ENCODE results near the gene CACNA2D2. TPM values are rescaled to one million over a fixed set of nuclear protein-coding genes. Genes with fewer than 3 reads are reported as not detected.

The CACNA2D2 gene
- total RNA-seq, 1 donor from 2014 or later = 0.23 TPM

DNA sequence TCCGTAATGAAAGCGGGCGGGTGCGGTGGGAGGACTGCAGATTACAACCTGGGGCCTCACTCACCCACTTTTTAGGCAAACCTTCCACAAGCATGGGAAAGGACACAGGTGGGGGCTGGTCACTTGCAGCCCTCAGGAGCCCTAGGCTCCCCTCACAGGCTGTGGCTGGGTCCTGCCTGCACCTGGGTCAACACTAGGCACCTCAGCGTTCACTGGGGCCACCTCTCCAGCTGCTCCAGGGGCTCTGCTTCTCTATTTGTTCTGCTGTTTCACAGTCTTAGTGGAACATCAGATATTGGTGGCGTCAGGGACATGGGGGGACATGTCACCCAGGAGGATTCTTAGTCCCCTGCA lies 114.0 kb downstream of the CACNA2D2 start:
- H3K27me3 Mint-ChIP-seq = peaks cover 2% of the 10 kb centered on the region
- no peak overlapping the region for H3K4me3 Mint-ChIP-seq
- no peak overlapping the region for H3K27ac Mint-ChIP-seq
- DNase-seq = no peak
- H3K4me1 Mint-ChIP-seq = peaks cover 6% of the 10 kb centered on the region
- no peaks in the 10 kb centered on the region for H3K36me3 Mint-ChIP-seq (ENCODE audit: low read depth)
- intact Hi-C loops (cut with micrococcal nuclease) = no loop called here
- H3K9me3 Mint-ChIP-seq = no peaks in the 10 kb centered on the region

DNA sequence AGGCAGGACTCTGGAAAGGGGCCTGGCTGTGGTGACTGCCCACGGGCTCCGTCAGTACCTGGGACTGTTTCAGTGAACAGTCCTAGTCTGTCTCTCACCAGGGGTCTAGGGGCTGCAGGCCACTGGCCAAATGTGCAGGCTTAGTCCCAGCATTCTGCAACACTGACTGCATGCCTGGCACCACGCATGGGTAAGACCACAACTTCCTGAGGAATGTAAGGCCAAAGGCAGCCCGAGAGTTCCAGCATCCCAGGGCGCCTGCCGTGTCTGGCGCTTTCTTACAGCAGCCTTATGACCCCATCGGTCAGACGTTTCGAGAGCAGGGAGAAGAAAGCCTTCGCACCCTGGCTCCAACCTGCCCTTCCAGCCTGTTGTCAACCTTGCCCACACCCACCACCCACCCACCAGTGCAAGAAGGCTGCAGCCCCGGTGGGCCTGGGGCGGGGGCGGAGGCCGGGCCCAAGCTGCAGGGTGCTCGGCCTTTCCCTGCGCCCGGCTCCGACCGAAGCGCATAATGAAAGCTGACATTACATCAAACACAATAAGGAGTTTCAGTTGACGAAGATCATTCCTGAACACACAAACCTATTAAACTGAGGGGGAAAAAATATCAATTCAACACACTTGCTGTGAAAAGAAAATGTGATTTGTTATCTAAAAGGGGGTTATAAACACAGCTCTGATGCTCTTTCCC lies 114.6 kb downstream of the CACNA2D2 start:
- peaks cover 2% of the 10 kb centered on the region for H3K27me3 Mint-ChIP-seq
- H3K4me3 Mint-ChIP-seq = no peak overlapping the region
- intact Hi-C loops (cut with micrococcal nuclease) = no loop called here
- DNase-seq = no peak
- peaks cover 6% of the 10 kb centered on the region for H3K4me1 Mint-ChIP-seq
- H3K36me3 Mint-ChIP-seq (ENCODE audit: low read depth) = no peaks in the 10 kb centered on the region
- H3K27ac Mint-ChIP-seq = no peak overlapping the region
- H3K9me3 Mint-ChIP-seq = no peaks in the 10 kb centered on the region

DNA sequence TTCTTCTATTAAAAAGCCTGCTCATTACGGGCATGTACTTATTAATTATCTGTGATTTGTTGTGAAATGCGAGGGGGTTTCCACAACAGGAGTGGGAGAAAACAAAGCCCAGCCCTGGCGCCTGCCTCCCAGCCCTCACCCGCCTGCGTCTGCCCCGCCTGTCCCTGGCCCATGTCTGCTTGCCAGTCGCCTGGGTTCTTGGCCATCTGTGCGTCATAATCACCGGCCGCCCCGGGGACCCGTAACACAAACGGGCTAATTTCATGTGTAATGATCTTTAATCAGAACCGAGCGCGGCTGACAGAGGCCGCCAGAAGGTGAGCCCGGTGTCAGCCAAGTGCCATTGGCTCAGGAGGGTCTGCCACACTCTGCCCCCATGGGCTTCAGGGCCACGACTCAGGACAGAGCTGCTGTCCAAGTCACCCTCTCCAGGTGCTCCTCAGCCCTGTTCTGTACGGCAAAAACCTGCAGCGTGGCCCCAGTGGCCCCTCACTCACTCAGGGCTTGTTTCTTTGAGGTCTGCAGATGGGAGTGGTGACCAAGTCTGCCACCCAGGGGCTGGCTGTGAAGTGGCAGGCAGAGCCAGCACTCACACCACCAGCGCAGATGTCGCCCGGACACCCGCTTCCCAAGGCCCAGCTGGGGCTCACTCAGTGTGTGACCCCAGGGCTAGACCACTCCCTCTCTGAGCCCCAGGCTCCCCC lies 115.3 kb downstream of the CACNA2D2 start:
- H3K27ac Mint-ChIP-seq = no peak overlapping the region

DNA sequence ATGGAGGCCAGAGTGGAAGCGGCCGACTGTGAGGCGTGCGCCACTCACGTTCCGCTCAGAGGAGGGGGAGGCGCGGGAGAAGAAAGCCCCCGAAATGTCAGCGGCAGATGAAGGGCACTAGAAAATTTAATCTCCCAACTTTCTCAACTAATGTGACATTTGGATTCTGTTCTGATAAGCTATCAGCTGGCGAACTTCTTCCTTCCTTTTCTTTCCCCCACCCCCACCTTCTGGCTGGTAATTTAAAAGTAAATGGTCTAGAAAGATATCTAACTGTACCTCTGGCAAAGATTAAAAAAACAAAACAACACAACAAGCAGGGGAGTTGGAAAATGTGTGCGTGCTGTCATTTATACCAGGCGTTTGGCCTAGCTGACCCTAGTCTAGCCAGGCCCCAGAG lies 117.7 kb downstream of the CACNA2D2 start:
- H3K27ac Mint-ChIP-seq = no peak overlapping the region
- no peaks in the 10 kb centered on the region for H3K4me1 Mint-ChIP-seq

More for the DNA sequence above, 115.3 kb downstream of the CACNA2D2 start:
- no peaks in the 10 kb centered on the region for H3K9me3 Mint-ChIP-seq
- no peak overlapping the region for H3K4me3 Mint-ChIP-seq
- H3K4me1 Mint-ChIP-seq = peaks cover 6% of the 10 kb centered on the region
- peaks cover 2% of the 10 kb centered on the region for H3K27me3 Mint-ChIP-seq
- intact Hi-C loops (cut with micrococcal nuclease) = no loop called here
- H3K36me3 Mint-ChIP-seq (ENCODE audit: low read depth) = no peaks in the 10 kb centered on the region
- DNase-seq = no peak

GRCh38 chr3:50383750-50384149 lies 119.7 kb downstream of the CACNA2D2 start:
- H3K4me1 Mint-ChIP-seq = no peaks in the 10 kb centered on the region
- DNase-seq = no peak
- intact Hi-C loops (cut with micrococcal nuclease) = no loop called here
- H3K36me3 Mint-ChIP-seq (ENCODE audit: low read depth) = no peaks in the 10 kb centered on the region
- peaks cover 2% of the 10 kb centered on the region for H3K27me3 Mint-ChIP-seq
- no peaks in the 10 kb centered on the region for H3K9me3 Mint-ChIP-seq
- no peak overlapping the region for H3K4me3 Mint-ChIP-seq
- H3K27ac Mint-ChIP-seq = no peak overlapping the region

More for the DNA sequence above, 117.7 kb downstream of the CACNA2D2 start:
- intact Hi-C loops (cut with micrococcal nuclease) = no loop called here
- Mint-ChIP-seq H3K9me3 (no peaks in the 10 kb centered on the region), H3K4me3 (no peak overlapping the region), H3K27me3 (peaks cover 2% of the 10 kb centered on the region), H3K36me3 (ENCODE audit: low read depth) (no peaks in the 10 kb centered on the region)
- no peak for DNase-seq

GRCh38 chr3:50382722-50383121 lies 120.7 kb downstream of the CACNA2D2 start:
- Mint-ChIP-seq H3K36me3 (ENCODE audit: low read depth) (no peaks in the 10 kb centered on the region), H3K27ac (no peak overlapping the region), H3K4me1 (no peaks in the 10 kb centered on the region), H3K4me3 (no peak overlapping the region), H3K27me3 (peaks cover 2% of the 10 kb centered on the region), H3K9me3 (no peaks in the 10 kb centered on the region)
- no peak for DNase-seq
- intact Hi-C loops (cut with micrococcal nuclease) = no loop called here

DNA sequence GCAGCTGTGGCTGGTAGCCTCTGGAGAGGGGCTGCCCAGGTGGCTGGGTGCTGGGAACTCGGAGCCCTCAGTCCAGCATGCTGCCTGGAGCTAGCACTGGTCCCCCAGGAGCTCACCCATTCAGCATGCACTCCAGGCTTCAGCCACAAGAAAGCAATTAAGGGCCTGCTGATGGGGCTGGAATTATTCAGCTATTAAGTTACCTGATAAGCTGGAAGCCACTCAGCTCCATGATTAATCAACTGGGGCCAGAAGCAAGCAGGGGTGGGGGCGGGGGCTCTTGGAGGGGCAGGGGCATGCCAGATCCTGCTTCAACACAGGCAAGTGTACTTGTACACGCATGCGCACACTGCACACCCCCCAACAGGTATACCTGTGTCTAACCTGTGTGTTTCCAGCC lies 122.1 kb downstream of the CACNA2D2 start:
- H3K4me3 Mint-ChIP-seq = no peak overlapping the region
- no peak for DNase-seq
- H3K27me3 Mint-ChIP-seq = peaks cover 2% of the 10 kb centered on the region
- H3K4me1 Mint-ChIP-seq = no peaks in the 10 kb centered on the region
- no peaks in the 10 kb centered on the region for H3K36me3 Mint-ChIP-seq (ENCODE audit: low read depth)
- intact Hi-C loops (cut with micrococcal nuclease) = no loop called here
- no peaks in the 10 kb centered on the region for H3K9me3 Mint-ChIP-seq
- no peak overlapping the region for H3K27ac Mint-ChIP-seq

GRCh38 chr3:50380405-50381085 lies 122.9 kb downstream of the CACNA2D2 start:
- H3K27me3 Mint-ChIP-seq = no peaks in the 10 kb centered on the region
- no peaks in the 10 kb centered on the region for H3K9me3 Mint-ChIP-seq
- DNase-seq = no peak
- H3K4me3 Mint-ChIP-seq = no peak overlapping the region
- H3K36me3 Mint-ChIP-seq (ENCODE audit: low read depth) = no peaks in the 10 kb centered on the region
- no peak overlapping the region for H3K27ac Mint-ChIP-seq
- H3K4me1 Mint-ChIP-seq = no peaks in the 10 kb centered on the region
- intact Hi-C loops (cut with micrococcal nuclease) = no loop called here

DNA sequence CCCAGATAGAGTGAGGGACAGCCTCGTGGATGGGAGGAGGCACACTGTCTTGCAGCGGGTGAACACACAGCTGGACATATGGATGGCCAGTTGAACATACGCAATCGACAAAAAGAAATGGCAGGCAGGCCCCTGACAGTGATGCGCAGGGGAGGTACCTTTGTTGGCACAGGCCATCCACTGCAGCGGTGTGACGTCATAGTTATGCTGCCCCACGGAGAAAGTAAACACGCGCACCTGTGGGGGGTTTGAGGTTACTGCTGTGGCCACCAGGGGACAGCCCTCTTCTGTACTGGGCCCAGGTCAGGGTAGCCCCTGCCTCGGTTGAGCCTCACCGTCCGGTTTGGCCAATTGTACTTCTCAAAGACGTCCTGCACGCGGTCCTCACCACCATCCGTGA lies 124.7 kb downstream of the CACNA2D2 start:
- intact Hi-C loops (cut with micrococcal nuclease) = no loop called here
- H3K36me3 Mint-ChIP-seq (ENCODE audit: low read depth) = no peaks in the 10 kb centered on the region
- no peaks in the 10 kb centered on the region for H3K27me3 Mint-ChIP-seq

GRCh38 chr3:50378024-50378423 lies 125.4 kb downstream of the CACNA2D2 start:
- no peaks in the 10 kb centered on the region for H3K36me3 Mint-ChIP-seq (ENCODE audit: low read depth)
- H3K27ac Mint-ChIP-seq = no peak overlapping the region
- H3K4me1 Mint-ChIP-seq = peaks cover 2% of the 10 kb centered on the region
- DNase-seq = no peak
- no peak overlapping the region for H3K4me3 Mint-ChIP-seq
- intact Hi-C loops (cut with micrococcal nuclease) = no loop called here
- H3K9me3 Mint-ChIP-seq = no peaks in the 10 kb centered on the region
- no peaks in the 10 kb centered on the region for H3K27me3 Mint-ChIP-seq

More for the DNA sequence above, 124.7 kb downstream of the CACNA2D2 start:
- no peaks in the 10 kb centered on the region for H3K9me3 Mint-ChIP-seq
- H3K27ac Mint-ChIP-seq = no peak overlapping the region
- H3K4me3 Mint-ChIP-seq = no peak overlapping the region
- no peak for DNase-seq
- no peaks in the 10 kb centered on the region for H3K4me1 Mint-ChIP-seq

- Mint-ChIP-seq H3K27ac (no peak overlapping the region), H3K36me3 (ENCODE audit: low read depth) (no peaks in the 10 kb centered on the region), H3K4me1 (peaks cover 4% of the 10 kb centered on the region), H3K27me3 (peaks cover 3% of the 10 kb centered on the region), H3K4me3 (no peak overlapping the region), H3K9me3 (no peaks in the 10 kb centered on the region)
- no peak for DNase-seq
- intact Hi-C loops (cut with micrococcal nuclease) = no loop called here
Observed at GRCh38 chr3:50375258-50375931, 128.0 kb downstream of the CACNA2D2 start.

DNA sequence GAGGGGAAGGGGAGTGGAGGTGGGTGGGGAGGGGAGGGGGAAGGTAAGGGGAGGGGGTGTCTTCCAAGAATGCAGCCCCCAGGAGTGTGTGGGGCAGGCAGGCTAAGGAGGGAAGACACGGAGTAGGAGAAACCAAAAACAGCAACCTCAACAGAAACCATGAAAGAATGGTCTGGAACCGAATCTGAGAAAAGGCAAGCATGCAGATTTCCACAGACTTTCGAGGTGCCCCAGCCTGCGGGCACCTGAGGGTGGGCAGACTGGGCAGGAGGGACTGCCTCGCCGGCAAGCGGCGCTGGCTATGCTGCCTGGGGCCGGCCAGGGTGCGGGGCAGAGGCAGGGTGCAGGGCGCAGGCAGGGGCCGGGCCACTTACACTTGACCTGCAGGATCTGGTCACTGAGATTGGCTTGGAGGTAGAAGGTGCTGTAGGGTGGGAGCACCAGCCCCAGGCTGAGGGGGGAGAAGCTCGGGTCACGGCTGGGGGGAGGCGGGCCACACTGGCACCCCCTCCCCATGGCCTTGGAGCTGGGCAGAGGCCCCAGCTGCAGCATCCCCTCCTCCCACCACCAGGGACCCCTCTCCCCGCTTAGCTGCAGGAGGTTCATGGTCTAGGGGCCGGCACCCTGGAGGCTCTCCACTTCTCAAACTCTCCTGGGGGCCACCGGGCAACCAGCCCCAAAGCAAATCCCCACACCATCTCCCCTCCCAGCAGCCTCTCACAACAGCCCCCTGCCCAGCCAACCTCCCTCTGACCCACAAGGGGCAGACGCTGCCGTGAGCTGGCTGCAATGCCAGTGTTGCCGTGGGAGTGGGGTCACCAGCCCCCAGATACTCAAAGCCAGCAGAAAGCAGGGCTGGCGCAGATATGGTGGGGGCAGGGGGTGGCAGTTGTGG lies 128.8 kb downstream of the CACNA2D2 start:
- Mint-ChIP-seq H3K4me3 (no peak overlapping the region), H3K4me1 (peaks cover 4% of the 10 kb centered on the region), H3K9me3 (no peaks in the 10 kb centered on the region), H3K36me3 (ENCODE audit: low read depth) (no peaks in the 10 kb centered on the region), H3K27me3 (peaks cover 3% of the 10 kb centered on the region), H3K27ac (no peak overlapping the region)
- no peak for DNase-seq
- intact Hi-C loops (cut with micrococcal nuclease) = no loop called here

Measured in activated CD4-positive, alpha-beta T cell treated with anti-CD3 and anti-CD28 coated beads, Interleukin-2, amount 10 ng/mL, durations not matched to agents 24 days and 14 days (primary cell).